Activated T-helper 2 cell treated with anti-CD3 and anti-CD28 coated beads, Interferon-gamma antibody, Interleukin-2, Interleukin-4, amounts not matched to agents 10 μg/mL and 5 μg/mL and 100 μg/mL, durations not matched to agents 14 hours and 24 hours and 36 hours (primary cell): ENCODE results near the gene PLEKHN1. TPM values are rescaled to one million over a fixed set of nuclear protein-coding genes. Genes with fewer than 3 reads are reported as not detected.
A peak's percentile ranks its signal among the peaks of the same experiment; 100 is the strongest.

ENCODE experiments used
- DNase-seq: peaks from one replicate; pipeline ENCODE4 v3.0.0; 2021; ENCODE audit warnings: low spot score
- H3K27ac Mint-ChIP-seq: one replicate; pipeline ENCODE4 v1.8.0; 2021; ENCODE audit warnings: mixed read lengths
- H3K27me3 Mint-ChIP-seq: one replicate; pipeline ENCODE4 v1.8.0; 2021; ENCODE audit warnings: low read depth, mixed read lengths
- H3K36me3 Mint-ChIP-seq: one replicate; pipeline ENCODE4 v1.8.0; 2021; ENCODE audit warnings: low read depth, mixed read lengths
- H3K4me1 Mint-ChIP-seq: one replicate; pipeline ENCODE4 v1.8.0; 2021; ENCODE audit warnings: low read depth, mixed read lengths
- H3K4me3 Mint-ChIP-seq: one replicate; pipeline ENCODE4 v1.8.0; 2021; ENCODE audit warnings: low read depth, mild to moderate bottlenecking, moderate library complexity, mixed read lengths
- H3K9me3 Mint-ChIP-seq: one replicate; pipeline ENCODE4 v1.8.0; 2021; ENCODE audit warnings: mixed read lengths
- intact Hi-C: fragments of 100-400 bp; cut with micrococcal nuclease; formaldehyde crosslinking; loops from one replicate; pipeline ENCODE4 v1.15.1; 2023
- total RNA-seq: library from RNA; stranded (reverse); gene quantifications from 2 replicates; pipeline ENCODE4 v1.2.3, GENCODE V29; 2022

The PLEKHN1 gene
- total RNA-seq, 1 donor from 2014 or later, result 3.7 TPM

DNA sequence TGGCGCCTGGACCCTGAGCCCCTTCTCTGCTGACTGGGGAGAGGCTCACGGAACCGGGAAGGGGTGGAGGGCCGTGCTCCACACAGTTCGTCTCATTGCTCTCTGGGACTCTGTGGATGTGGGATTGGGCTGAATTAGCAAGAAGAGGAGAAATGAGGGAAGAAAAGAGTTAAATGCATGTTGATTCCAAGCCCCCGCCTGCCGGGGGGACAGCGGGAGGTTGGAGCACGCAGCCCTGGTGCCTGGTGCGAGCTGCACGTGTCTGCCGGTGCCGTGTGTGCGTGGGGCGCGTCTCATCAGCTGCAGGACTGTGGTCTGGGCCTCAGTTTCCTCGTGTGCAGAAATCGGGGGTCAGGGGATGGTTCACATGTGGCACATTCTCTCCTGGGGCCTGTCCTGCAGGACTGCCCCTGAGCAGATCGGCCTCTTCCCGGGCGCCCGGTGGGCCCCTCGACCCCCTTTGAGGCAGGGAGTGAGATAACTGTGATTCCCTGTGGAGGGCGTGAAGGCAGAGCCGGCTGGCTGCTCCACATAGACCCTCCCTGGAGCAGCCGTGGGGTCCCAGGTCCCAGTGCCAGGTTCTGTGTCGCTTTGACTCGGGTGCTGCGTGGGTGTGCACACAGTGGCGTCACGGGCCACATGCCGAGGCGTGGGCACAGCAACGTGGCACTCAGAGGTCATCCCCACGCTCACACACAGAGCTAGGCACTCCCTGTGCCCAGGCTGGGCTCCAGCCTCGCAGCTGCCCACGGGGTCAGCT lies 31.1 kb upstream of the PLEKHN1 start:
- Mint-ChIP-seq H3K9me3 (no peaks in the 10 kb centered on the region), H3K4me1 (no peaks in the 10 kb centered on the region), H3K4me3 (no peak overlapping the region), H3K36me3 (no peaks in the 10 kb centered on the region), H3K27ac (no peak overlapping the region), H3K27me3 (peaks cover 40% of the 10 kb centered on the region)
- intact Hi-C loops, result no loop called here
- DNase-seq, result no peak

DNA sequence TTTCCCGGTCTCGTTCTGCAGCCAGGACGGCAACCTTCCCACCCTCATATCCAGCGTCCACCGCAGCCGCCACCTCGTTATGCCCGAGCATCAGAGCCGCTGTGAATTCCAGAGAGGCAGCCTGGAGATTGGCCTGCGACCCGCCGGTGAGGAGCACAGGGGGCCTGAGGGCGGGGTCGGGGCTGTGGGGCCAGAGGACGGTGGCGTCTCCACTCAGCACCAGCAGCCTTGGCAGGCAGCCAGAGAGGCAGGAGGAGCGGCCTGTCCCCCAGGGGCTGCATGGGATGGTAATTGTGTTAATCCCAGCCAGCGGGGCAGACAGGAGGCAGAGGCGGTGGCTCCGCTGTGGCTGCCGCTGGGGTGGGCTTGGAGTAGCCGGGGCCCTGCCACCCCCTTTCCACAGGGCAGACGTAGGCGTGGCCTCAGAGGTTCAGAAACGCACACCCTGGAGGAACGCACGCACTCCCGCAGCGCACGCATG lies 30.5 kb upstream of the PLEKHN1 start:
- intact Hi-C loops, result no loop called here

DNA sequence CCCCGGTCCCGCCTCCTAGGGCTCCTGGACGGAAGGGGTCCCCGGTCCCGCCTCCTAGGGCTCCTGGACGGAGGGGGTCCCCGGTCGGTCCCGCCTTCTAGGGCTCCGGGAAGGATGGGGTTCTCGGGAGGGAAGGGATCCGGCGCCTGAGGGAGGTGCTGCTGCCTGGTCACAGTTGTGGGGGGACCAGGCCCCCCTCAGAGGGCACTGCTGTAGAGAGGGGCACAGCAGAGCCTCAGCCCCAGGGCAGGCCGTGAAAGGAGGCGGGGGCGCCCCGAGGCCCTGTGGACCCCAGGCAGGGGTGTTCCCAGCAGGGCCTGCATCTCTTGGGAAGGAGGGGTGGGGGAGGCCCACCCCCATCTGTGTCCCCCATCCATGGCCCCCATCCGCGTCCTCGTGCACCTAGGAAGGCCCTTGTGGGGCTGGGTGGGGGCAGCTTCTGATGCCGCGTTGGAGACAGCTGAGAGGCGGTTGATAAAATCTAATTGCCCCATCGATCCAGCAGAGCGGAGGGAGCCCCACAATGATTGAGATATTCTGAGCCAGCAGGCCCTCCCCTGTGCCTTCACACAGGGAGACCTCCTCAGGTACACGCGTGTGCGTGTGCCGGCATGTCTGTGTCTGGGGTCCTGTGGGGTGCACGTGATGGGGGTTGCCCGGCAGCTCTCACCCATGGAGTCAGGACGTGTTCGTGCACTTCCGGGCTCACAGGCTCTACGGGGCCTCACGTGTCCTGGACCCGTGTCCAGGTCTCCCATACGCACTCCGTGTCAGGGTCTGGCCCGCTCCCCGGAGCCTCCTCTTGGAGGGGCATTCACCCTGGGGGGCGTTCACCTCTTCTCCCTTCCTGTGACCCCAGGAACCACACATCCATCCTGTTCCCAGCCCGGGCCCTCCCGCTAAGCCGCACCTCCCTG lies 29.7 kb upstream of the PLEKHN1 start:
- intact Hi-C loops, result no loop called here

More for the DNA sequence above, 30.5 kb upstream of the PLEKHN1 start:
- H3K4me3 Mint-ChIP-seq, result no peak overlapping the region
- no peaks in the 10 kb centered on the region for H3K9me3 Mint-ChIP-seq
- no peaks in the 10 kb centered on the region for H3K4me1 Mint-ChIP-seq
- no peak overlapping the region for H3K27ac Mint-ChIP-seq
- DNase-seq, result no peak
- peaks cover 43% of the 10 kb centered on the region for H3K27me3 Mint-ChIP-seq
- no peaks in the 10 kb centered on the region for H3K36me3 Mint-ChIP-seq

DNA sequence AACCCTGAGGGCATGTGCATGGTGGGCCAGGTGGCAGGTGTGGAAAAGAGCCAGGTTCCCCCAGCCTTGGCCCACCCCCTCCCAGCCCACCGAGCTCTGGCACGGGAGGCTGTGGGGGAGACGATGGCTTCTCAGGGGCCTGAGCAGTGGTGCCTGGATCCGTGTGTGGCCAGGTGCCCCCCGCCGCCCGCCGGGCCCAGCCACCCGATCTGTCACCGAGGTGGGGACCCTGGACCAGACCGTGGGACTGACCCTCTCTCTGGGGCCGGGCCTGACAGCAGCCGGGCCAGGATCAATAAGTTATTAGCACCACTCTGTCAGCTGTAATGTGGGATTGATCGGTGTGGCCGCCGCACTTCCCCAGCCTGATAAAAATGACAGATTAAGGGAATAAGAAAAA lies 28.8 kb upstream of the PLEKHN1 start:
- Mint-ChIP-seq H3K36me3 (no peaks in the 10 kb centered on the region), H3K4me3 (no peak overlapping the region), H3K4me1 (peaks cover 3% of the 10 kb centered on the region), H3K27ac (no peak overlapping the region), H3K27me3 (peaks cover 42% of the 10 kb centered on the region), H3K9me3 (no peaks in the 10 kb centered on the region)
- intact Hi-C loops, result no loop called here
- no peak for DNase-seq

More for the DNA sequence above, 29.7 kb upstream of the PLEKHN1 start:
- H3K27me3 Mint-ChIP-seq, result peaks cover 43% of the 10 kb centered on the region
- no peak overlapping the region for H3K4me3 Mint-ChIP-seq
- no peak overlapping the region for H3K27ac Mint-ChIP-seq
- no peaks in the 10 kb centered on the region for H3K36me3 Mint-ChIP-seq
- no peaks in the 10 kb centered on the region for H3K9me3 Mint-ChIP-seq
- peaks cover 3% of the 10 kb centered on the region for H3K4me1 Mint-ChIP-seq
- no peak for DNase-seq

DNA sequence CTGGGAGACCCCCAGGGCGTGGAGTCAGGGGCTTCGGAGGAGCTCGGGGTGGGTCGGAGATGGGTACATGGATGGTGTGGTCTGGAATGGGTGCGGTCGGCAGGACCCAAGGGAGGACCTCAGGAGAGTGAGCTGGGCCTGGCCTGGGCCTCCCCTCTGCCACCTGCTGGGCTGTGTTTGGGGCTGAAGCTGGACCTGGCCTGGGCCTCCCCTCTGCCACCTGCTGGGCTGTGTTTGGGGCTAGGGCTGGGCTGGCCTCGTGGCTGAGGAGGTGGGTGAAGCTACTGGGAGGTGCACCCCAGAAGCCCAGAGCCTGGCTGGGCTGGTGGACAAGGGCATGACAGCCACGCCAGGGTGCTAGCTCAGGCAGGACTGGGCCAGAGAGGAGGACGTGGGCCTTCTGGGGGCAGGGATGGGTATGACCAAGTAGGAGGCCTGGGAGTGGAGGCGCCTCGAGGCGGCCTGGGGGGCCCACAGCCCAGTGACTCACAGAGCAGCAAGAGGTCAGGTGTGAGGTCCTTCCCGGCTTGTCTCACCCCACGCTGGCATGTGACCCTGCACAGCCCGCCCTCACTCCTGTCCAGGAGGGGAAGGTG lies 28.1 kb upstream of the PLEKHN1 start:
- intact Hi-C loops, result no loop called here
- H3K9me3 Mint-ChIP-seq, result no peaks in the 10 kb centered on the region
- H3K36me3 Mint-ChIP-seq, result peaks cover 2% of the 10 kb centered on the region
- H3K4me1 Mint-ChIP-seq, result peaks cover 3% of the 10 kb centered on the region
- H3K27ac Mint-ChIP-seq, result no peak overlapping the region
- DNase-seq, result no peak
- H3K4me3 Mint-ChIP-seq, result no peak overlapping the region
- peaks cover 41% of the 10 kb centered on the region for H3K27me3 Mint-ChIP-seq

DNA sequence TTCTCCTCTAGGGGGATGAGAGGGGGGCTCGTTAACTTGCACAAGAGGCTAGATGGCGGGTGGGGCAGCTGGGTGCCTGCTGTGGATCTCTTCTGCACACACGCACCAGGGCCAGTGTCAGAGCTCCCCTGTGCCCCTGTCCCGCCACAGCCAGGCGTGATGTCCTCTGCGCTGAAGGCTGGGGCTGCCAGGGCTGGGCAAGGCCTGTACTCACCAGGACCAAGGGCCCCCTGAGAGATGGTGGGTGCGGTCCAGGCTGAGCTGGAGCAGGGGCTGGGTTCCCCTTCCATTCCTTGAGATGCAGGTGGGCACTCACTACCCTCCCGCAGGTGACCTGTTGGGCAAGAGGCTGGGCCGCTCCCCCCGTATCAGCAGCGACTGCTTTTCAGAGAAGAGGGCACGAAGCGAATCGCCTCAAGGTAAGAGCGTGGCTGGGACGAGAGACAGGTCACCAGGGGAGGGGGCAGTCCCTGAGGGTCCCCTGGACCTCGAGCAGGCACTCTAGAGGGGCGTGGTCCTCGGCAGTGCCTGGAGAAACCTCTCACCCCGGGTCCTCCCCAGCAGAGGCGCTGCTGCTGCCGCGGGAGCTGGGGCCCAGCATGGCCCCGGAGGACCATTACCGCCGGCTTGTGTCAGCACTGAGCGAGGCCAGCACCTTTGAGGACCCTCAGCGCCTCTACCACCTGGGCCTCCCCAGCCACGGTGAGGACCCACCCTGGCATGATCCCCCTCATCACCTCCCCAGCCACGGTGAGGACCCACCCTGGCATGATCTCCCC lies 27.4 kb upstream of the PLEKHN1 start:
- Mint-ChIP-seq H3K4me1 (peaks cover 3% of the 10 kb centered on the region), H3K9me3 (no peaks in the 10 kb centered on the region), H3K36me3 (peaks cover 5% of the 10 kb centered on the region), H3K4me3 (no peak overlapping the region), H3K27ac (no peak overlapping the region), H3K27me3 (peaks cover 39% of the 10 kb centered on the region)
- intact Hi-C loops, result no loop called here
- no peak for DNase-seq

DNA sequence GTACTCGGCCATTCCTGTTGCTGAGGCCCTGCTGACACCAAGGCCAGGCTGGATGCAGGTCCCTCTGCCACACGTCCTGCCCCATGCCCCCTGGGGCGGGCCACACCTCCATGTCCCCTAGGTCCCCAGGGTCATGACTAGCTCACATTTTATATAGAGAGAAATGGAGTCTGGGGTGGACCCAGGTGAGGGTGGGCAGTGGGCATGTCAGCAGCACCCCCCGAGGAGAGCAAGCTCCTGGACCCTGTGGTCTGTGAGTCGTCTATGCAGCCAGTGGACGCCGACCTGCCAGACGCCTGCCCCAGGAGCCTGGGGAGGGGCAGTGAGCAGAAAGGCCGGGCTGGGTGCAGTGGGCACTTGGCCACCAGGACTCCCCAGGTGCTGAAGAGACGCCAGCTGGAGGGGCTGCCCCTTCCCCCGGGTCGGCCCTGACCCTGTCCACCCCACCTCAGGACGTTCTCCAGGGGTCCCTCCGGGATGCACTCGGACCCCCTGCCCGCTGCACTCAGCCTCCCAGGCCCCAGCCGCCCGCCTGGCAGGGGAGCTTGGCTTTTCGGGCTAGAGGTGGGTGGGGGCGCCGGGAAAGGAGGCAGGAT lies 26.7 kb upstream of the PLEKHN1 start:
- H3K27me3 Mint-ChIP-seq, result peaks cover 39% of the 10 kb centered on the region
- no peak overlapping the region for H3K27ac Mint-ChIP-seq
- H3K4me1 Mint-ChIP-seq, result peaks cover 3% of the 10 kb centered on the region
- no peak for DNase-seq
- intact Hi-C loops, result loop anchor here (2.0 kb wide), 2 partner anchors 19 to 35 kb away; partner anchors contain the start of gene NOC2L
- H3K36me3 Mint-ChIP-seq, result peaks cover 8% of the 10 kb centered on the region
- H3K9me3 Mint-ChIP-seq, result no peaks in the 10 kb centered on the region
- no peak overlapping the region for H3K4me3 Mint-ChIP-seq

DNA sequence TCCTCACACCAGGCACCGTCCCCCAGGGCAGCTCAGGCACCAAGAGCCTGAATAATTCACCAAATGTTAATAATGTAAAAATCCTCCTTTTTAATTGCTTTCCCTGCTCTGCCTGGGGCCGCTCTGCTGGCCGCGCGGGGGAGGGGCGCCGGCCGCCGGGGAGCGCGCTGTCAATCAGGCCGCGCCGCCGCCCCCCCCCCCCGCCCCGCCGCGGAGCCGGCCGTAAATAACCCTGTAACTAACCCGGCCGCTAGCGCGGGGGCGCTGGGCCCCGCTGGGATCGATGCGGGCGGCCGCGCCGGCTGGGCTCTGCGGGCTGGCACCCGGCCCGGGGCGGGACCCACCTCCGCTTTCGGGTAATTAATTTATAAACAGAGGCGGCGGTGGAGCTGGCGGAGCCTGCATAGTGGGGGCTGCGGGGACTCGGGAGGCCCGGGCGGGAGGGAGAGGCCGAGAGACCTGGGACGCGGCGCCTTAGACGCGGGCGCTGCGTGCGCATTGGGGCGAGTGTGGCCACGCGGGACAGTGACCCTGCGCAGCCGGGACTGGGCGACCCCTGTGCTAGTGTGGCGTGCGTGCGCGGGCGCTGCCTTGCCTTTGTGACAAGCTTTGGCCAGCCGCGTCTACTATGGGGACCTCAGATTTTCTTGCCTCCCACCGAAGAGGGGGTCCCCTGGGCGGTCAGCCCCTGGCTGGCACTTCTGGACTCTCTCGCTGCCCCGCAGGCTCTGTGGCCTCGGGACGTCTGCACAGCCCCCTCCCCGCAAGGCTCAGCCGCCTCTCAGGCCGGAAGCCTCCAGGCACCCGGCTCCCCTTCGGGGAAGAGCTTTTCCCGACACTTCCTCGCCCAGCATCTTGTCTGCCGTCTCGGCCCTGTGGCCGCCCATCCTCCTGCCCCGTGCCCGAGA lies 25.9 kb upstream of the PLEKHN1 start:
- H3K36me3 Mint-ChIP-seq, result peaks cover 16% of the 10 kb centered on the region
- H3K4me3 Mint-ChIP-seq, result no peak overlapping the region

DNA sequence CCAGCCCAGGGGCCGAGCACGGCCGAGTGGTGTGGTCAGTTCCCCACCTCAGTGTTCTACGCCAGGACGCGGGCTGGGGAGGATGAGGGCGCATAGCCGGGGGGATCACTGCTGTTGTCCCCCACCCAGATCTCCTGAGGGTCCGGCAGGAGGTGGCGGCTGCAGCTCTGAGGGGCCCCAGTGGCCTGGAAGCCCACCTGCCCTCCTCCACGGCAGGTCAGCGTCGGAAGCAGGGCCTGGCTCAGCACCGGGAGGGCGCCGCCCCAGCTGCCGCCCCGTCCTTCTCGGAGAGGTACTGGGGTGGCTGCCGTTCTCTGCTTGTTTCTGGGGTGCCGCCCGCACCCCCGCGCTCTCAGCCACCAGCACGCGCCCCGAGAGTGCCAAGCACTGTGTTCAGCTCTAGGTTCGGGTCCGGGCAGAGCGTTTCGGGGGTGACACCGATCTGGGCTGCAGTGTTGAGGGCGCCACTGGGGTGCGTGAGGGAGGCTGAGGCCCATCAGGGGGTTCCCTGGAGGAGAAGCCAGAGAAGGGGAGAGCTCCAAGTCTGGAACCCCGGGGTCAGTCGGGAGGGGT lies 25.2 kb upstream of the PLEKHN1 start:
- Mint-ChIP-seq H3K27ac (no peak overlapping the region), H3K27me3 (peaks cover 30% of the 10 kb centered on the region), H3K36me3 (peaks cover 23% of the 10 kb centered on the region), H3K4me1 (peaks cover 3% of the 10 kb centered on the region), H3K4me3 (peak overlapping the region; percentile 30), H3K9me3 (no peaks in the 10 kb centered on the region)
- DNase-seq, result no peak
- intact Hi-C loops, result loop anchor here (2.0 kb wide), 2 partner anchors 18 to 36 kb away; partner anchors contain the start of gene NOC2L

More for the DNA sequence above, 25.9 kb upstream of the PLEKHN1 start:
- DNase-seq, result no peak
- intact Hi-C loops, result loop anchor here (2.0 kb wide), 2 partner anchors 18 to 36 kb away; partner anchors contain the start of gene NOC2L
- no peaks in the 10 kb centered on the region for H3K9me3 Mint-ChIP-seq
- H3K27me3 Mint-ChIP-seq, result peaks cover 34% of the 10 kb centered on the region
- H3K4me1 Mint-ChIP-seq, result peaks cover 3% of the 10 kb centered on the region
- no peak overlapping the region for H3K27ac Mint-ChIP-seq

DNA sequence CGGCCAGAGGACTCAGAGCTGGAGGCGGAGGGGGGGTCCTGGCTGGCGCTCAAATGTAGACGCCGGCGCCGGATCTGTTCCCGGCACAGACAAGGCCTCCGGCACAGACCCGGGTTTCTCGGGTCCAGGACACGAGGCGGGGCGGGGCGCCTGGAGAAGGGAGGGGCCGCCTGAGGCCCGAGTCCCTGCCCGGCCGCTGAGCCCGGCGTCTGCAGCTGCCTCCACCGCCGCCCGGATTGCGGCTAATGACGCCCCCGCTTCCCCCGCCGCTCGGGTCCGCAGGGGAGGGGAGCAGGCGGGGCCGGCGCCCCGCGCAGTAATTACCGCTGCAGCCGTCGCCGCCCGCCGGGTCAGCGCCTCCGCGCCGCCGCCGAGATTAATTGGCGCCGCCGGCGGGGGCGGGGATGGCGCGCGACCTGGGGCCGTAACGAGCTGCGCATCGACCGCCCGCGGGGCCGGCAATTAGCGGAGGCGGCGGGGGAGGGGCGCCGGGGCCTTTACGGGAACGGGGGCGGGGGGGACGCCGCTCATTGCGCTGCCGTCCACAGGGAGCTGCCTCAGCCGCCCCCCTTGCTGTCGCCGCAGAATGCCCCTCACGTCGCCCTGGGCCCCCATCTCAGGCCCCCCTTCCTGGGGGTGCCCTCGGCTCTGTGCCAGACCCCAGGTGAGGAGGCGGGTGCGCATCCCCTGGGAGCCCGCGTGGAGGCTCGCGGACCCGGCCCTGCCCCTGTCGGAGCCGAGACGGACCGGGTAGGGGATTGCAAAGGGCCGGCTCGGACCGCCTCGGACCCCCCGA lies 24.5 kb upstream of the PLEKHN1 start:
- H3K27ac Mint-ChIP-seq, result no peak overlapping the region
- intact Hi-C loops, result loop anchor here (2.0 kb wide), 2 partner anchors 17 to 37 kb away; partner anchors contain the start of gene NOC2L
- DNase-seq, result no peak
- H3K4me3 Mint-ChIP-seq, result no peak overlapping the region
- H3K9me3 Mint-ChIP-seq, result no peaks in the 10 kb centered on the region
- peaks cover 28% of the 10 kb centered on the region for H3K27me3 Mint-ChIP-seq
- peaks cover 3% of the 10 kb centered on the region for H3K4me1 Mint-ChIP-seq
- peaks cover 24% of the 10 kb centered on the region for H3K36me3 Mint-ChIP-seq
